ENCODE data around the gene KRT17. TPM values are rescaled to one million over a fixed set of nuclear protein-coding genes. Genes with fewer than 3 reads are reported as not detected.

The KRT17 gene
- total RNA-seq, 4 donors from 2014 or later: 1.5 TPM; not detected in 3

GRCh38 chr17:41663451-41664171 is 39.2 kb upstream of the KRT17 start:
- Histone ChIP-seq H3K4me1 (peaks cover 0 to 42% (median 5%) of the 10 kb centered on the region in 4 donors), H3K9me3 (no peaks in the 10 kb centered on the region), H3K27me3 (no peaks in the 10 kb centered on the region), H3K36me3 (no peaks in the 10 kb centered on the region), H3K4me3 (no peak overlapping the region), H3K27ac (peak overlapping the region in 1 of 4 donors; percentile 14)
- TF ChIP-seq CTCF (IDR thresholded peaks at IDR 0.05) (no peak), POLR2A (IDR thresholded peaks at IDR 0.05) (no peak), EP300 (IDR thresholded peaks at IDR 0.05) (no peak)
- DNase-seq (ENCODE audit: low spot score in 2 of 2): no peak
- 65% methylated on average over 8 of the region's 8 CpGs for WGBS, 2 donors

GRCh38 chr17:41660221-41660711 is 35.9 kb upstream of the KRT17 start:
- no peaks in the 10 kb centered on the region for H3K36me3 ChIP-seq
- peaks cover 0 to 41% (median 5%) of the 10 kb centered on the region in 4 donors for H3K4me1 ChIP-seq
- H3K4me3 ChIP-seq: no peak overlapping the region
- WGBS, 2 donors: 71% methylated on average over 7 to 8 of the region's 8 CpGs
- no peak overlapping the region for H3K27ac ChIP-seq
- H3K9me3 ChIP-seq: no peaks in the 10 kb centered on the region
- H3K27me3 ChIP-seq: no peaks in the 10 kb centered on the region
- no peak for DNase-seq (ENCODE audit: low spot score in 2 of 2)
- no peak for TF ChIP-seq CTCF (IDR thresholded peaks at IDR 0.05)
- no peak for TF ChIP-seq EP300 (IDR thresholded peaks at IDR 0.05)
- TF ChIP-seq POLR2A (IDR thresholded peaks at IDR 0.05): no peak

GRCh38 chr17:41659427-41660212 is 35.2 kb upstream of the KRT17 start:
- TF ChIP-seq EP300 (IDR thresholded peaks at IDR 0.05) (no peak), CTCF (IDR thresholded peaks at IDR 0.05) (no peak), POLR2A (IDR thresholded peaks at IDR 0.05) (no peak)
- Histone ChIP-seq H3K9me3 (no peaks in the 10 kb centered on the region), H3K4me3 (no peak overlapping the region), H3K27me3 (no peaks in the 10 kb centered on the region), H3K4me1 (peaks cover 0 to 43% (median 4%) of the 10 kb centered on the region in 4 donors), H3K36me3 (no peaks in the 10 kb centered on the region), H3K27ac (no peak overlapping the region)
- WGBS, 2 donors: 80 to 84% methylated on average over 11 of the region's 11 CpGs
- no peak for DNase-seq (ENCODE audit: low spot score in 2 of 2)

GRCh38 chr17:41658846-41659245 is 34.5 kb upstream of the KRT17 start:
- Histone ChIP-seq H3K4me3 (no peak overlapping the region), H3K27ac (peak overlapping the region in 1 of 4 donors; percentile 31)
- TF ChIP-seq CTCF (IDR thresholded peaks at IDR 0.05): no peak
- no peak for TF ChIP-seq POLR2A (IDR thresholded peaks at IDR 0.05)
- TF ChIP-seq EP300 (IDR thresholded peaks at IDR 0.05): no peak

GRCh38 chr17:41657936-41658335 is 33.6 kb upstream of the KRT17 start:
- peaks cover 0 to 51% (median 4%) of the 10 kb centered on the region in 4 donors for H3K4me1 ChIP-seq
- no peaks in the 10 kb centered on the region for H3K27me3 ChIP-seq
- TF ChIP-seq EP300 (IDR thresholded peaks at IDR 0.05) (no peak), POLR2A (IDR thresholded peaks at IDR 0.05) (no peak), CTCF (IDR thresholded peaks at IDR 0.05) (no peak)
- peak overlapping the region in 2 of 4 donors; percentile 79 to 86 for H3K27ac ChIP-seq
- no peak overlapping the region for H3K4me3 ChIP-seq
- WGBS, 2 donors: 75 to 83% methylated on average over 10 to 11 of the region's 12 CpGs
- no peaks in the 10 kb centered on the region for H3K9me3 ChIP-seq
- no peak for DNase-seq (ENCODE audit: low spot score in 2 of 2)
- H3K36me3 ChIP-seq: no peaks in the 10 kb centered on the region

More at GRCh38 chr17:41658846-41659245, 34.5 kb upstream of the KRT17 start:
- WGBS, 2 donors: 100% methylated on average over 1 of the region's 5 CpGs; no CpG with 5 or more reads in 1 of the 2 donors
- no peak for DNase-seq (ENCODE audit: low spot score in 2 of 2)
- Histone ChIP-seq H3K4me1 (peaks cover 0 to 51% (median 4%) of the 10 kb centered on the region in 4 donors), H3K27me3 (no peaks in the 10 kb centered on the region), H3K9me3 (no peaks in the 10 kb centered on the region), H3K36me3 (no peaks in the 10 kb centered on the region)
